GM23338 (cell line): ENCODE data around the gene CCDC69. TPM values are rescaled to one million over a fixed set of nuclear protein-coding genes. Genes with fewer than 3 reads are reported as not detected.

Source experiments
- ATAC-seq: fragments of 200-7000 bp; cut with Tn5 transposase; 3 replicates; pipeline ENCODE4 v1.9.1; 2020
- DNase-seq: peaks from one replicate; pipeline ENCODE4 v3.0.0-alpha.2; 2015; ENCODE audit warnings: low spot score
- H2AFZ ChIP-seq: fragments of 200-600 bp; sonication (generic); 2 replicates; pipeline ENCODE4 v1.8.0; 2016; ENCODE audit warnings: antibody characterized with exemption, mild to moderate bottlenecking, moderate library complexity
- H3F3A ChIP-seq: fragments of 200-600 bp; sonication (generic); replicated peaks from 2 replicates; pipeline ENCODE4 v1.8.0; 2017; ENCODE audit warnings: antibody characterized with exemption, mixed run types, low read depth
- H3K27ac ChIP-seq: fragments of 200-600 bp; sonication (generic); 2 replicates; pipeline ENCODE4 v1.6.1; 2016; ENCODE audit warnings: low read depth
- H3K27me3 ChIP-seq: fragments of 200-600 bp; sonication (generic); 2 replicates; pipeline ENCODE4 v1.8.0; 2016; ENCODE audit warnings: mild to moderate bottlenecking, mixed run types, moderate library complexity; ENCODE audit not compliant: insufficient read depth
- H3K36me3 ChIP-seq: fragments of 200-600 bp; sonication (generic); 2 replicates; pipeline ENCODE4 v1.8.0; 2016; ENCODE audit warnings: mild to moderate bottlenecking; ENCODE audit not compliant: insufficient read depth
- H3K4me1 ChIP-seq: fragments of 200-600 bp; sonication (generic); 2 replicates; pipeline ENCODE4 v1.8.0; 2016; ENCODE audit warnings: mild to moderate bottlenecking, moderate library complexity; ENCODE audit not compliant: insufficient read depth
- H3K4me2 ChIP-seq: fragments of 200-600 bp; sonication (generic); 2 replicates; pipeline ENCODE4 v1.7.1; 2017; ENCODE audit warnings: mixed run types
- H3K4me3 ChIP-seq: fragments of 200-600 bp; sonication (generic); 2 replicates; pipeline ENCODE4 v1.6.1; 2016; ENCODE audit warnings: mixed run types
- H3K79me2 ChIP-seq: fragments of 200-600 bp; sonication (generic); replicated peaks from 2 replicates; pipeline ENCODE4 v1.8.0; 2017; ENCODE audit warnings: mild to moderate bottlenecking; ENCODE audit not compliant: insufficient read depth
- H3K9me2 ChIP-seq: fragments of 200-600 bp; sonication (generic); 2 replicates; pipeline ENCODE4 v1.8.0; 2017; ENCODE audit not compliant: insufficient read depth
- H4K20me1 ChIP-seq: fragments of 200-600 bp; sonication (generic); replicated peaks from 2 replicates; pipeline ENCODE4 v1.8.0; 2017; ENCODE audit warnings: mild to moderate bottlenecking; ENCODE audit not compliant: insufficient read depth
- H3K27ac Mint-ChIP-seq: 2 replicates; pipeline ENCODE4 v1.8.0; 2020; ENCODE audit warnings: inconsistent platforms, mild to moderate bottlenecking, moderate library complexity, mixed read lengths
- H3K27me3 Mint-ChIP-seq: 3 replicates; pipeline ENCODE4 v1.8.0; 2022; ENCODE audit warnings: low read depth, mild to moderate bottlenecking, moderate library complexity, mixed read lengths, inconsistent platforms; ENCODE audit not compliant: insufficient read depth, poor library complexity
- H3K36me3 Mint-ChIP-seq: 3 replicates; pipeline ENCODE4 v1.8.0; 2021; ENCODE audit warnings: low read depth, mild to moderate bottlenecking, inconsistent platforms, moderate library complexity, mixed read lengths
- H3K4me1 Mint-ChIP-seq: 3 replicates; pipeline ENCODE4 v1.8.0; 2020; ENCODE audit warnings: mild to moderate bottlenecking, inconsistent platforms, mixed read lengths
- H3K4me3 Mint-ChIP-seq: 3 replicates; pipeline ENCODE4 v1.8.0; 2021; ENCODE audit warnings: moderate library complexity, mild to moderate bottlenecking, inconsistent platforms, mixed read lengths
- H3K9me3 Mint-ChIP-seq: 3 replicates; pipeline ENCODE4 v1.8.0; 2020; ENCODE audit warnings: moderate library complexity, mild to moderate bottlenecking, inconsistent platforms, mixed read lengths
- CREB1 ChIP-seq: fragments of 250-450 bp; sonication (Bioruptor Pico); IDR thresholded peaks from 2 replicates; pipeline ENCODE4 v1.5.0; 2020; ENCODE audit warnings: low read depth, mild to moderate bottlenecking, moderate library complexity
- EZH2 ChIP-seq: fragments of 200-600 bp; sonication (generic); IDR thresholded peaks from one replicate; pipeline ENCODE4 v1.8.0; 2017; ENCODE audit warnings: antibody characterized with exemption, mild to moderate bottlenecking, low read depth; ENCODE audit not compliant: unreplicated experiment
- EZH2phosphoT487 ChIP-seq: fragments of 200-600 bp; sonication (generic); IDR thresholded peaks from one replicate; pipeline ENCODE4 v1.8.1; 2018; ENCODE audit warnings: antibody characterized with exemption; ENCODE audit not compliant: unreplicated experiment
- JUNB ChIP-seq: IDR thresholded peaks from one replicate; pipeline ENCODE4 v1.6.1; 2016; ENCODE audit warnings: antibody characterized with exemption; ENCODE audit not compliant: unreplicated experiment
- NANOG ChIP-seq: IDR thresholded peaks from 2 replicates; pipeline ENCODE4 v1.6.1; 2016; ENCODE audit warnings: antibody characterized with exemption, borderline replicate concordance
- POLR2AphosphoS5 ChIP-seq: IDR thresholded peaks from 2 replicates; pipeline ENCODE4 v1.6.1; 2016; ENCODE audit warnings: antibody characterized with exemption, low read depth
- ZNF114 ChIP-seq: fragments of 250-450 bp; sonication (Bioruptor Pico); IDR thresholded peaks from 2 replicates; pipeline ENCODE4 v1.5.0; 2020; ENCODE audit warnings: mild to moderate bottlenecking, moderate library complexity
- ZNF331 ChIP-seq: fragments of 250-450 bp; sonication (Bioruptor Pico); IDR thresholded peaks from 2 replicates; pipeline ENCODE4 v1.5.0; 2020; ENCODE audit warnings: low read depth, mild to moderate bottlenecking, moderate library complexity
- polyA plus RNA-seq: library from polyadenylated mRNA; unstranded; fragments of >200 nt; fragmentation: Nextera tagmentation; extraction: Ambion mirVana; gene quantifications from 2 replicates; pipeline ENCODE4 v1.2.1, GENCODE V29; 2016
- total RNA-seq: library from RNA; depleted of rRNA; stranded (reverse); fragments of >200 nt; shearing (Covaris generic); gene quantifications from 2 replicates; pipeline ENCODE4 v1.2.3, GENCODE V29; 2014
- TF ChIP-seq, protein P1 (sequence below): fragments of 250-450 bp; sonication (Bioruptor Pico); IDR thresholded peaks from 2 replicates; pipeline ENCODE4 v1.5.0; 2020; ENCODE audit warnings: mild to moderate bottlenecking, moderate library complexity
- TF ChIP-seq, protein P2 (sequence below), 2 experiments: fragments of 200-600 bp in 1 of 2; sonication (generic) in 1 of 2; conservative IDR thresholded peaks; 2 replicates each; pipeline versions ENCODE4 v1.5.1 to v1.6.1; 2016 to 2017; ENCODE audit warnings: antibody characterized with exemption in 2 of 2, low read depth in 2 of 2, mild to moderate bottlenecking in 2 of 2, moderate library complexity in 1 of 2

The CCDC69 gene
- total and polyA plus RNA-seq, 2 experiments from 2014 or later = 2.7 to 5.3 TPM

- TF ChIP-seq, protein P1, sequence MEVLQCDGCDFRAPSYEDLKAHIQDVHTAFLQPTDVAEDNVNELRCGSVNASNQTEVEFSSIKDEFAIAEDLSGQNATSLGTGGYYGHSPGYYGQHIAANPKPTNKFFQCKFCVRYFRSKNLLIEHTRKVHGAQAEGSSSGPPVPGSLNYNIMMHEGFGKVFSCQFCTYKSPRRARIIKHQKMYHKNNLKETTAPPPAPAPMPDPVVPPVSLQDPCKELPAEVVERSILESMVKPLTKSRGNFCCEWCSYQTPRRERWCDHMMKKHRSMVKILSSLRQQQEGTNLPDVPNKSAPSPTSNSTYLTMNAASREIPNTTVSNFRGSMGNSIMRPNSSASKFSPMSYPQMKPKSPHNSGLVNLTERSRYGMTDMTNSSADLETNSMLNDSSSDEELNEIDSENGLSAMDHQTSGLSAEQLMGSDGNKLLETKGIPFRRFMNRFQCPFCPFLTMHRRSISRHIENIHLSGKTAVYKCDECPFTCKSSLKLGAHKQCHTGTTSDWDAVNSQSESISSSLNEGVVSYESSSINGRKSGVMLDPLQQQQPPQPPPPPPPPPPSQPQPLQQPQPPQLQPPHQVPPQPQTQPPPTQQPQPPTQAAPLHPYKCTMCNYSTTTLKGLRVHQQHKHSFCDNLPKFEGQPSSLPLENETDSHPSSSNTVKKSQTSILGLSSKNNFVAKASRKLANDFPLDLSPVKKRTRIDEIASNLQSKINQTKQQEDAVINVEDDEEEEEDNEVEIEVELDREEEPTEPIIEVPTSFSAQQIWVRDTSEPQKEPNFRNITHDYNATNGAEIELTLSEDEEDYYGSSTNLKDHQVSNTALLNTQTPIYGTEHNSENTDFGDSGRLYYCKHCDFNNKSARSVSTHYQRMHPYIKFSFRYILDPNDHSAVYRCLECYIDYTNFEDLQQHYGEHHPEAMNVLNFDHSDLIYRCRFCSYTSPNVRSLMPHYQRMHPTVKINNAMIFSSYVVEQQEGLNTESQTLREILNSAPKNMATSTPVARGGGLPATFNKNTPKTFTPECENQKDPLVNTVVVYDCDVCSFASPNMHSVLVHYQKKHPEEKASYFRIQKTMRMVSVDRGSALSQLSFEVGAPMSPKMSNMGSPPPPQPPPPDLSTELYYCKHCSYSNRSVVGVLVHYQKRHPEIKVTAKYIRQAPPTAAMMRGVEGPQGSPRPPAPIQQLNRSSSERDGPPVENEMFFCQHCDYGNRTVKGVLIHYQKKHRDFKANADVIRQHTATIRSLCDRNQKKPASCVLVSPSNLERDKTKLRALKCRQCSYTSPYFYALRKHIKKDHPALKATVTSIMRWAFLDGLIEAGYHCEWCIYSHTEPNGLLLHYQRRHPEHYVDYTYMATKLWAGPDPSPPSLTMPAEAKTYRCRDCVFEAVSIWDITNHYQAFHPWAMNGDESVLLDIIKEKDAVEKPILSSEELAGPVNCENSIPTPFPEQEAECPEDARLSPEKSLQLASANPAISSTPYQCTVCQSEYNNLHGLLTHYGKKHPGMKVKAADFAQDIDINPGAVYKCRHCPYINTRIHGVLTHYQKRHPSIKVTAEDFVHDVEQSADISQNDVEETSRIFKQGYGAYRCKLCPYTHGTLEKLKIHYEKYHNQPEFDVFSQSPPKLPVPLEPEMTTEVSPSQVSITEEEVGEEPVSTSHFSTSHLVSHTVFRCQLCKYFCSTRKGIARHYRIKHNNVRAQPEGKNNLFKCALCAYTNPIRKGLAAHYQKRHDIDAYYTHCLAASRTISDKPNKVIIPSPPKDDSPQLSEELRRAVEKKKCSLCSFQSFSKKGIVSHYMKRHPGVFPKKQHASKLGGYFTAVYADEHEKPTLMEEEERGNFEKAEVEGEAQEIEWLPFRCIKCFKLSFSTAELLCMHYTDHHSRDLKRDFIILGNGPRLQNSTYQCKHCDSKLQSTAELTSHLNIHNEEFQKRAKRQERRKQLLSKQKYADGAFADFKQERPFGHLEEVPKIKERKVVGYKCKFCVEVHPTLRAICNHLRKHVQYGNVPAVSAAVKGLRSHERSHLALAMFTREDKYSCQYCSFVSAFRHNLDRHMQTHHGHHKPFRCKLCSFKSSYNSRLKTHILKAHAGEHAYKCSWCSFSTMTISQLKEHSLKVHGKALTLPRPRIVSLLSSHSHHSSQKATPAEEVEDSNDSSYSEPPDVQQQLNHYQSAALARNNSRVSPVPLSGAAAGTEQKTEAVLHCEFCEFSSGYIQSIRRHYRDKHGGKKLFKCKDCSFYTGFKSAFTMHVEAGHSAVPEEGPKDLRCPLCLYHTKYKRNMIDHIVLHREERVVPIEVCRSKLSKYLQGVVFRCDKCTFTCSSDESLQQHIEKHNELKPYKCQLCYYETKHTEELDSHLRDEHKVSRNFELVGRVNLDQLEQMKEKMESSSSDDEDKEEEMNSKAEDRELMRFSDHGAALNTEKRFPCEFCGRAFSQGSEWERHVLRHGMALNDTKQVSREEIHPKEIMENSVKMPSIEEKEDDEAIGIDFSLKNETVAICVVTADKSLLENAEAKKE = no peak
- TF ChIP-seq POLR2AphosphoS5 (no peak), EZH2phosphoT487 (no peak), CREB1 (CRISPR knock-in tag) (no peak), EZH2 (no peak)
- TF ChIP-seq, protein P2, sequence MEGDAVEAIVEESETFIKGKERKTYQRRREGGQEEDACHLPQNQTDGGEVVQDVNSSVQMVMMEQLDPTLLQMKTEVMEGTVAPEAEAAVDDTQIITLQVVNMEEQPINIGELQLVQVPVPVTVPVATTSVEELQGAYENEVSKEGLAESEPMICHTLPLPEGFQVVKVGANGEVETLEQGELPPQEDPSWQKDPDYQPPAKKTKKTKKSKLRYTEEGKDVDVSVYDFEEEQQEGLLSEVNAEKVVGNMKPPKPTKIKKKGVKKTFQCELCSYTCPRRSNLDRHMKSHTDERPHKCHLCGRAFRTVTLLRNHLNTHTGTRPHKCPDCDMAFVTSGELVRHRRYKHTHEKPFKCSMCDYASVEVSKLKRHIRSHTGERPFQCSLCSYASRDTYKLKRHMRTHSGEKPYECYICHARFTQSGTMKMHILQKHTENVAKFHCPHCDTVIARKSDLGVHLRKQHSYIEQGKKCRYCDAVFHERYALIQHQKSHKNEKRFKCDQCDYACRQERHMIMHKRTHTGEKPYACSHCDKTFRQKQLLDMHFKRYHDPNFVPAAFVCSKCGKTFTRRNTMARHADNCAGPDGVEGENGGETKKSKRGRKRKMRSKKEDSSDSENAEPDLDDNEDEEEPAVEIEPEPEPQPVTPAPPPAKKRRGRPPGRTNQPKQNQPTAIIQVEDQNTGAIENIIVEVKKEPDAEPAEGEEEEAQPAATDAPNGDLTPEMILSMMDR (conservative IDR thresholded peaks at IDR 0.05; ENCODE audit: low read depth in 2 of 2) = no peak
Observed at GRCh38 chr5:151219138-151219537, 4.8 kb downstream of the CCDC69 start (continued).

DNA sequence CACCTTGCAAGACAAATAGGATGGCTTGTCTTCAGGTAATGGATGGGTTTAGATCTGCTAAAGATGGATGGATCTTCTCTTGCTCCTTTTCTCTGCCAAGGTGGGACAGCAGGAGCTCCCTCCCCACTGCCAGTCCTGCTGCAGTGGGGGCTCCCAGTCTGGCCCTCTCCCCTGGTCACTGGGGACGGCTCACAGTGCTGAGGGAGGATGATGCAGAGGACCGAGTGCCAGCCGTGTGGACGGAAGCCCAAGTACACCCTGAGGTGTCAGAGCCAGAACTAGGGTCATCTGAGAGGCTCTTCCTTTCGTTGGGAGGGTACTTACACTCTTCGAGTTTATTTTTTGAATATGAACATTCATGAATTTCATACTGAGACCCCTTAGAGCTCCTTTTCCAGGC, 5.7 kb downstream of the CCDC69 start:
- H3K36me3 Mint-ChIP-seq = no peaks in the 10 kb centered on the region; the same call in 2 of the 3 replicates
- peaks cover 12% of the 10 kb centered on the region for H3K27me3 Mint-ChIP-seq
- no peak overlapping the region for H3K27ac Mint-ChIP-seq
- DNase-seq = no peak
- Histone ChIP-seq H3K27ac (no peak overlapping the region), H3F3A (no peaks in the 10 kb centered on the region), H3K9me2 (no peaks in the 10 kb centered on the region), H3K4me3 (no peak overlapping the region), H3K4me1 (peaks cover 10% of the 10 kb centered on the region), H2AFZ (no peak overlapping the region), H3K79me2 (no peaks in the 10 kb centered on the region), H3K36me3 (no peaks in the 10 kb centered on the region), H4K20me1 (no peaks in the 10 kb centered on the region), H3K4me2 (no peak overlapping the region), H3K27me3 (peaks cover 3% of the 10 kb centered on the region; the same call in 1 of the 2 replicates)
- no peak overlapping the region for H3K4me3 Mint-ChIP-seq
- H3K9me3 Mint-ChIP-seq = no peaks in the 10 kb centered on the region
- no peak for ATAC-seq
- peaks cover 14% of the 10 kb centered on the region for H3K4me1 Mint-ChIP-seq
- TF ChIP-seq NANOG (no peak), POLR2AphosphoS5 (no peak), ZNF114 (no peak), EZH2phosphoT487 (no peak), JUNB (no peak), CREB1 (CRISPR knock-in tag) (no peak), ZNF331 (no peak)
